HG02885 (cell line): ENCODE results near the gene PHC2.

ENCODE experiments used
- ATAC-seq: cut with Tn5 transposase; IDR thresholded peaks from one replicate; pipeline ENCODE4 v1.9.1; 2021; ENCODE audit warnings: mild to moderate bottlenecking; ENCODE audit not compliant: unreplicated experiment, poor library complexity

The PHC2 gene

GRCh38 chr1:33373606-33374005, 57.3 kb downstream of the PHC2 start:
- no peak for ATAC-seq

- ATAC-seq, result no peak
Observed at GRCh38 chr1:33372677-33373076, 58.2 kb downstream of the PHC2 start.

GRCh38 chr1:33372162-33372561, 58.7 kb downstream of the PHC2 start:
- ATAC-seq, result no peak

- ATAC-seq, result no peak
Observed at GRCh38 chr1:33371334-33371733, 59.6 kb downstream of the PHC2 start.

- ATAC-seq, result no peak
Observed at GRCh38 chr1:33370827-33371226, 60.1 kb downstream of the PHC2 start.

- ATAC-seq, result no peak
Observed at GRCh38 chr1:33370301-33370700, 60.6 kb downstream of the PHC2 start.

- ATAC-seq, result no peak
Observed at GRCh38 chr1:33369764-33370163, 61.1 kb downstream of the PHC2 start.

GRCh38 chr1:33369081-33369480, 61.8 kb downstream of the PHC2 start:
- no peak for ATAC-seq

GRCh38 chr1:33368431-33368830, 62.5 kb downstream of the PHC2 start:
- no peak for ATAC-seq

GRCh38 chr1:33367485-33368405, 63.1 kb downstream of the PHC2 start:
- peak; percentile 59 for ATAC-seq

GRCh38 chr1:33366762-33367484, 64.0 kb downstream of the PHC2 start:
- no peak for ATAC-seq

GRCh38 chr1:33365560-33365997, 65.3 kb downstream of the PHC2 start:
- ATAC-seq, result no peak

- ATAC-seq, result no peak
Observed at GRCh38 chr1:33364565-33364918, 66.4 kb downstream of the PHC2 start.

- no peak for ATAC-seq
Observed at GRCh38 chr1:33363470-33363861, 67.4 kb downstream of the PHC2 start.

- ATAC-seq, result no peak
Observed at GRCh38 chr1:33363021-33363420, 67.9 kb downstream of the PHC2 start.

GRCh38 chr1:33361532-33362235, 69.2 kb downstream of the PHC2 start:
- ATAC-seq, result no peak

GRCh38 chr1:33360367-33360766, 70.5 kb downstream of the PHC2 start:
- ATAC-seq, result no peak

GRCh38 chr1:33359931-33360330, 71.0 kb downstream of the PHC2 start:
- ATAC-seq, result no peak

GRCh38 chr1:33358795-33359503, 71.9 kb downstream of the PHC2 start:
- no peak for ATAC-seq

- ATAC-seq, result no peak
Observed at GRCh38 chr1:33358114-33358794, 72.6 kb downstream of the PHC2 start.
